ENCODE results near the gene ANKAR.

DNA sequence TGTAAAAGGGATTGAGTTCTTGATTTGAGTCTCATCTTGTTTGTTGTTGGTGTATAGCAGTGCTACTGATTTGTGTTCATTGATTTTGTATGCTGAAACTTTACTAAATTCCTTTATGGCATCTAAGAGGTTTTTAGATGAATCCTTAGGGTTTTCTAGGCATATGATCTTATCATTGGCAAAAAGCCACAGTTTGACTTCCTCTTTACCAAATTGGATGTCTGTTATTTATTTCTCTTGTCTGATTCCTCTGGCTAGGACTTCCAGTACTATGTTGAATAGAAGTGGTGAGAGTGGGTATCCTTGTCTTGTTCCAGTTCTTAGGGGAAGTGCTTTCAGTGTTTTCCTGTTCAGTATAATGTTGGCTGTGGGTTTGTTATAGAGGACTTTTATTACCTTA lies 4.8 kb downstream of the ANKAR start:
- TF ChIP-seq, protein P1, sequence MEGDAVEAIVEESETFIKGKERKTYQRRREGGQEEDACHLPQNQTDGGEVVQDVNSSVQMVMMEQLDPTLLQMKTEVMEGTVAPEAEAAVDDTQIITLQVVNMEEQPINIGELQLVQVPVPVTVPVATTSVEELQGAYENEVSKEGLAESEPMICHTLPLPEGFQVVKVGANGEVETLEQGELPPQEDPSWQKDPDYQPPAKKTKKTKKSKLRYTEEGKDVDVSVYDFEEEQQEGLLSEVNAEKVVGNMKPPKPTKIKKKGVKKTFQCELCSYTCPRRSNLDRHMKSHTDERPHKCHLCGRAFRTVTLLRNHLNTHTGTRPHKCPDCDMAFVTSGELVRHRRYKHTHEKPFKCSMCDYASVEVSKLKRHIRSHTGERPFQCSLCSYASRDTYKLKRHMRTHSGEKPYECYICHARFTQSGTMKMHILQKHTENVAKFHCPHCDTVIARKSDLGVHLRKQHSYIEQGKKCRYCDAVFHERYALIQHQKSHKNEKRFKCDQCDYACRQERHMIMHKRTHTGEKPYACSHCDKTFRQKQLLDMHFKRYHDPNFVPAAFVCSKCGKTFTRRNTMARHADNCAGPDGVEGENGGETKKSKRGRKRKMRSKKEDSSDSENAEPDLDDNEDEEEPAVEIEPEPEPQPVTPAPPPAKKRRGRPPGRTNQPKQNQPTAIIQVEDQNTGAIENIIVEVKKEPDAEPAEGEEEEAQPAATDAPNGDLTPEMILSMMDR (conservative IDR thresholded peaks at IDR 0.05 in 1 of 2, IDR thresholded peaks at IDR 0.05 in 1 of 2; ENCODE audit: extremely low read depth in 1 of 2, insufficient read depth in 1 of 2, low read depth in 1 of 2, low read length in 2 of 2): no peak
- no peak for TF ChIP-seq EZH2 (IDR thresholded peaks at IDR 0.05; ENCODE audit: borderline replicate concordance, low read length)
